Measurements from ENCODE around the gene NUCB1.

Gene NUCB1

DNA sequence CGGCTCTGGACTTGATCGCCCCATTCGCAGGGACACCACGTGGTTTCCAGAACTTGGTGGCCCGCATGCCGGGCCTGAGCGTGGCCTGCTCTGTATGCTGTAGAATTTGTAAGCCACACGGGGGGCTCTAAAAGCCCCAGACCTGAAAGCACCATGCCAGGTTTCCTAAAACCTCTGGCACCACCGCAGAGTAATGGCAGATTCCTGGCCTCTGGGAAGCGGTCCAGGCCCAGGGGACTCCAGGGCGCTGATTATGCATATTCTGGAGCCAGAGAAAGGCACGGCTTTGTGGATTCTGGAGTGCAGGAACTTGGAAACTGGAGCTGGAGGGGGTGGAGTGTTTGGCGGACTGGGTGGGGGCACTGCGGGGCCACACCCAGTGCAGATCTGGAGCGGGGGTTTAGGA is 68.7 kb downstream of the NUCB1 start:
- no peak overlapping the region for H3K4me3 ChIP-seq (ENCODE audit: low read depth, low read length)
- TF ChIP-seq, protein P1, sequence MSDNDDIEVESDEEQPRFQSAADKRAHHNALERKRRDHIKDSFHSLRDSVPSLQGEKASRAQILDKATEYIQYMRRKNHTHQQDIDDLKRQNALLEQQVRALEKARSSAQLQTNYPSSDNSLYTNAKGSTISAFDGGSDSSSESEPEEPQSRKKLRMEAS (IDR thresholded peaks at IDR 0.05; ENCODE audit: low read depth, low read length) = no peak
- TF ChIP-seq MYC (IDR thresholded peaks at IDR 0.05; ENCODE audit: low read depth, low read length) = no peak
- no peak for TF ChIP-seq POLR2A (IDR thresholded peaks at IDR 0.05; ENCODE audit: extremely low read depth, insufficient read length)
- TF ChIP-seq, protein P2, sequence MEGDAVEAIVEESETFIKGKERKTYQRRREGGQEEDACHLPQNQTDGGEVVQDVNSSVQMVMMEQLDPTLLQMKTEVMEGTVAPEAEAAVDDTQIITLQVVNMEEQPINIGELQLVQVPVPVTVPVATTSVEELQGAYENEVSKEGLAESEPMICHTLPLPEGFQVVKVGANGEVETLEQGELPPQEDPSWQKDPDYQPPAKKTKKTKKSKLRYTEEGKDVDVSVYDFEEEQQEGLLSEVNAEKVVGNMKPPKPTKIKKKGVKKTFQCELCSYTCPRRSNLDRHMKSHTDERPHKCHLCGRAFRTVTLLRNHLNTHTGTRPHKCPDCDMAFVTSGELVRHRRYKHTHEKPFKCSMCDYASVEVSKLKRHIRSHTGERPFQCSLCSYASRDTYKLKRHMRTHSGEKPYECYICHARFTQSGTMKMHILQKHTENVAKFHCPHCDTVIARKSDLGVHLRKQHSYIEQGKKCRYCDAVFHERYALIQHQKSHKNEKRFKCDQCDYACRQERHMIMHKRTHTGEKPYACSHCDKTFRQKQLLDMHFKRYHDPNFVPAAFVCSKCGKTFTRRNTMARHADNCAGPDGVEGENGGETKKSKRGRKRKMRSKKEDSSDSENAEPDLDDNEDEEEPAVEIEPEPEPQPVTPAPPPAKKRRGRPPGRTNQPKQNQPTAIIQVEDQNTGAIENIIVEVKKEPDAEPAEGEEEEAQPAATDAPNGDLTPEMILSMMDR (IDR thresholded peaks at IDR 0.05; ENCODE audit: low read depth, low read length) = no peak
- no peak for DNase-seq (ENCODE audit: low read depth)

DNA sequence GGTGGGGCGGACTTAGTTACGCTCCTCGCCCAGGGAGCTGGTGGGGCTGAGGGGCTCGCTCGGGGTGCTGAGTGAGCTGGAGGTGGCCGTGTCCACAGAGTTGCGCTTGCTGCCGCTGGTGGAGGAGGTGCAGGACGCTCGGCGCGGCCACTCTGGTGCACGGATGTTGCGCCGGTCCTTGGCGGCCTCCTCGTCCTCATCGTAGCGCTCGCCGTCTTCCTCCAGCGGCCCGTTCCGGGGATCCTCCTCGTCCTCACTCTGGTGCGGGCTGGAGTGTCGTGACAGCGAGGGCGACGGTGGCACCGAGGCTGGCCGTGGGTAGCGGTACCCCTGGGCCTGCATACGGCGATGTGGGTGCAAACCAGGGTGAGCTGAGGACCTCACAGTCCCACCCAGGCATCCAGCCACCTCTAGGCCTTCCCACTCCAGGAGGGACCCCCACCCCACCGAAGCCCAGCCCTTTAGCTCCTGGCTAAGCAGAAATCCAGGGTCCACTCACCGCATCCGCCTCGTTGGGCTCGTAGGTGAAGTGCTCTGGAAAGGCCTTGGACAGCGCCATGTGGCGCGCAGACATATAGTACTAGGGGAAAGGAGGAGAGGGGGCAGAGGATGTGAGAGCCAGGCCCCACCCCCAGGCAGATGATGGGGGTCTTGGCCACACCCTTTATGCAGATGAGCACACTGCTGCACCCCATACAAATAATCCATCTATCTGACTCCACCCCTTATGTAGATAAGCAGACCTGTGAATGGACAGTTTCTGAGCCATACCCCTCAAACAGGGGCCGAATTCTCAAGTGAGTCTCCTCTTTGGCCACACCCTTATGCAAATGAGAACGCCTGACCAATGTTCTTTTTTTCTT is 69.4 kb downstream of the NUCB1 start:
- peak; percentile 72 for DNase-seq (ENCODE audit: low read depth)
- H3K4me3 ChIP-seq (ENCODE audit: low read depth, low read length) = no peak overlapping the region
- TF ChIP-seq, protein P2 (IDR thresholded peaks at IDR 0.05; ENCODE audit: low read depth, low read length) = no peak
- TF ChIP-seq MYC (IDR thresholded peaks at IDR 0.05; ENCODE audit: low read depth, low read length) = peak; percentile 62; the same call in 1 of the 2 replicates
- TF ChIP-seq, protein P1 (IDR thresholded peaks at IDR 0.05; ENCODE audit: low read depth, low read length) = peak; percentile 33; the same call in 1 of the 2 replicates

DNA sequence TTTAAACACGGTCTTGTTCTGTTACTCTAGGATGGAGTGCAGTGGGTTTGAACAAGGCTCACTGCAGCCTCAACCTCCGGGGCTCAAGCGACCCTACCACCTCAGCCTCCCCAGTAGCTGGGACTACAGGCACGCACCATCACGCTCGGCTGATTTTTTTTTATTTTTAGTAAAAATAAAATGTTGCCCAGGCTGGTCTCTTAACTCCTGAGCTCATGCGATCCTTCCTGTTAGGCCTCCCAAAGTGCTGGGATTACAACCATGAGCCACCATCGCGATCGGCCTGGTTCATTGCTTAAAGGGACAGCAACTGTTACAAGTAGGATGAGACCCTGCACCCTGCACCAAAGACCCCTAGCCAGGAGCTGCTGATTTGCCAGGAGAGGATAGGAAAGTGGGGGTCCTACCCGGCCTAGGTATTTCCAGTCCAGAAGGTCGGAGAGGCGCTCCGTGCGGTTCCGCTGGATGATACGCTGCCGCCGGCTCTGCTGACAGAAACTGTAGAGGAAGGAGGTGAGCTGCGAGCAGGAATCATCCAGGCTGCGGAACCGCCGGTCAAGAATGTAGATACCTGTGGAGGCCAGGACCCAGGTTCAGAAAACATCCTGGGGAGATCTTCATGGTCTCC is 70.1 kb downstream of the NUCB1 start:
- TF ChIP-seq POLR2A (IDR thresholded peaks at IDR 0.05; ENCODE audit: extremely low read depth, insufficient read length) (no peak), MYC (IDR thresholded peaks at IDR 0.05; ENCODE audit: low read depth, low read length) (no peak)
- TF ChIP-seq, protein P1 (IDR thresholded peaks at IDR 0.05; ENCODE audit: low read depth, low read length) = no peak
- TF ChIP-seq, protein P2 (IDR thresholded peaks at IDR 0.05; ENCODE audit: low read depth, low read length) = no peak
- H3K4me3 ChIP-seq (ENCODE audit: low read depth, low read length) = no peak overlapping the region
- peak; percentile 3 for DNase-seq (ENCODE audit: low read depth)

DNA sequence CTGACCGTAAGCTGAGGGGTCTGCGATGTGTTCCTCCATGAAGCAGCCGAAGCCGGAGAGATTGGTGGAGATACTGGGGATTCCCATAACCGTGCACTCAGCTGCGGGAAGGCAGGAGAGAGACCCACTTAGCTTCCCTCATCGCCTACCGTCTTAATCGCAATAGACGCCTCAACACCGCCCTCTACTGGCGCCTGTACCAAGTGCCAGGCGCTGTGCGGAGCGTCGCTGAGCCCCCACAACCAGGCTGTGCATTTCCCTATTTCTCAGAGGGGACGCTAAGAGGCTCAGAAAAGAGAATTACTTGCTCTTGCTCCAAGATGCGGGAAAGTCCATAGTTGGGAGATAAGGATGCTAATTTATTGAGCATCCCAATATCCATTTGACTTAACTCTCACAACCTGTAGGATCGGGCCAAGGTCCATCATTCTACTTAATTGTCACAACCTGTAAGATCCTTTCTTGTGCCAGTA is 70.8 kb downstream of the NUCB1 start:
- TF ChIP-seq, protein P2 (IDR thresholded peaks at IDR 0.05; ENCODE audit: low read depth, low read length) = peak; percentile 86
- TF ChIP-seq MYC (IDR thresholded peaks at IDR 0.05; ENCODE audit: low read depth, low read length) (no peak), POLR2A (IDR thresholded peaks at IDR 0.05; ENCODE audit: extremely low read depth, insufficient read length) (no peak)
- TF ChIP-seq, protein P1 (IDR thresholded peaks at IDR 0.05; ENCODE audit: low read depth, low read length) = peak; percentile 44; the same call in 1 of the 2 replicates
- H3K4me3 ChIP-seq (ENCODE audit: low read depth, low read length) = no peak overlapping the region
- peak; percentile 86 for DNase-seq (ENCODE audit: low read depth)
